Spleen (tissue), 11 donors: ENCODE results near the gene MCHR2. TPM values are rescaled to one million over a fixed set of nuclear protein-coding genes. Genes with fewer than 3 reads are reported as not detected.

Source experiments
- DNase-seq: peaks from one replicate; pipeline ENCODE4 v3.0.0-alpha.2; 2020
- H3K27ac ChIP-seq, 8 donors: fragments of 200-600 bp; sonication (generic) in 7 of 8; 1 replicate in 4 of 8; 2 replicates in 4 of 8; pipeline versions ENCODE4 v1.5.0 to v1.8.0; 2016 to 2021; ENCODE audit warnings: inconsistent platforms in 4 of 8, mild to moderate bottlenecking in 4 of 8, moderate library complexity in 1 of 8
- H3K27me3 ChIP-seq, 7 donors: fragments of 200-600 bp; sonication (generic) in 6 of 7; replicated peaks in 1 of 7; 1 replicate in 4 of 7; 2 replicates in 3 of 7; pipeline versions ENCODE4 v1.5.0 to v1.8.0; 2016 to 2021; ENCODE audit warnings: inconsistent platforms in 3 of 7, mild to moderate bottlenecking in 1 of 7
- H3K36me3 ChIP-seq, 6 donors: fragments of 200-600 bp; sonication (generic) in 5 of 6; 1 replicate in 4 of 6; 2 replicates in 2 of 6; pipeline versions ENCODE4 v1.5.0 to v1.8.0; 2016 to 2021; ENCODE audit warnings: inconsistent platforms in 2 of 6
- H3K4me1 ChIP-seq, 6 donors: fragments of 200-600 bp; sonication (generic) in 5 of 6; 1 replicate in 3 of 6; 2 replicates in 3 of 6; pipeline versions ENCODE4 v1.5.0 to v1.8.0; 2016 to 2021; ENCODE audit warnings: inconsistent platforms in 3 of 6
- H3K4me3 ChIP-seq, 8 donors: fragments of 200-600 bp; sonication (generic) in 7 of 8; 1 replicate in 4 of 8; 2 replicates in 4 of 8; pipeline versions ENCODE4 v1.5.0 to v1.8.0; 2016 to 2021; ENCODE audit warnings: inconsistent platforms in 4 of 8, mild to moderate bottlenecking in 4 of 8, moderate library complexity in 2 of 8
- H3K9me3 ChIP-seq, 8 donors: fragments of 200-600 bp; sonication (generic) in 7 of 8; 1 replicate in 4 of 8; 2 replicates in 4 of 8; pipeline versions ENCODE4 v1.5.0 to v1.8.0; 2016 to 2021; ENCODE audit warnings: inconsistent platforms in 4 of 8
- POLR2A ChIP-seq, 3 donors: fragments of 450-650 bp; IDR thresholded peaks; one replicate each; pipeline ENCODE4 v1.5.1; 2017; ENCODE audit warnings: antibody characterized with exemption in 3 of 3, mild to moderate bottlenecking in 1 of 3
- POLR2AphosphoS5 ChIP-seq, 3 donors: sonication (generic); formaldehyde crosslinking; IDR thresholded peaks; one replicate each; pipeline ENCODE4 v1.5.1; 2017; ENCODE audit warnings: antibody characterized with exemption in 3 of 3
- WGBS, 5 donors: extraction: QIAGEN DNeasy Blood & Tissue Kit in 3 of 5; methylation state at CpG; one replicate each; pipeline versions ENCODE4 v1.1.5 to v1.1.7; 2013 to 2018; 5-methylcytosine and 5-hydroxymethylcytosine counted together
- intact Hi-C: fragments of 100-400 bp; cut with DNase I; formaldehyde crosslinking; loops from one replicate; pipeline ENCODE4 v1.15.0; 2023; ENCODE audit warnings: low total_unique reads
- polyA plus RNA-seq, 3 donors: library from polyadenylated mRNA; stranded (reverse); fragments of 200-250 nt; gene quantifications; one replicate each; pipeline ENCODE4 v1.2.1, GENCODE V29; 2013
- total RNA-seq, 7 donors: library from RNA; depleted of rRNA in 3 of 7; stranded (reverse); fragments of >200 nt in 3 of 7; fragmentation: NEBNext Ultra II Directional in 4 of 7; extraction: Animal tissue kit (Norgen Biotek cat#: 25700) in 4 of 7; gene quantifications; one replicate each; pipeline versions ENCODE4 v1.1.0 to v1.2.1, GENCODE V29; 2016 to 2021
- TF ChIP-seq, protein P1 (sequence below), 11 experiments: fragments of 200-600 bp in 7 of 11; fragments of 450-650 bp in 4 of 11; sonication (generic) in 4 of 11; IDR thresholded peaks in 8 of 11; conservative IDR thresholded peaks in 3 of 11; 1 replicate in 7 of 11; 2 replicates in 4 of 11; pipeline versions ENCODE4 v1.4.0 to v1.8.0; 2016 to 2021; ENCODE audit warnings: antibody characterized with exemption in 11 of 11, inconsistent platforms in 4 of 11, mild to moderate bottlenecking in 1 of 11
- donor health status: healthy with polysubstance abuse.
- donor health status: DM: no; HTN: no; CAD: no; lungs with moderate emphysema.
- donor health status: DM: no; HTN: no; CAD: no.
- donor health status: Bipolar disorder and iron deficiency.
- donor health status: healthy.
- donor health status: DM: no; HTN: no; CAD: no.
- donor health status: DM: yes; HTN: yes; CAD: no.

The MCHR2 gene
- total and polyA plus RNA-seq, 10 donors: not detected

DNA sequence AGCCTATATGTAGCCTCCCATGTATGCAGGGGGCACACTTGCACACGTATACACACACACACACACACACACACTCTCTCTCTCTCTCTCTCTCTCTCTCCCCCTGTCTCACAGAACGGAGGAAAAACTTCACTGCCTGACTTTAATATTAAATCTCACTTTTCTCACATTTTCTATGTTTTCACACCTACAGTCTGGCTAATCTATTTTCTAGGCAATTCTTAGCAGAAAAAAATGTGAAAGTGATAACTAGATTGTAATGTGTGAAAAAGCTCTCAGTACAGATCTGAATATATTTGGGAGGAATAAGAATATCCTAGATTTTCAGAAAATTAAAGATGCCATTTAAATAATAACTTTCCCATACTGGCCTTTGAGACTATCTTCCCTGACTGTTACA, 120.9 kb downstream of the MCHR2 start:
- H3K27ac ChIP-seq: no peak overlapping the region
- DNase-seq: no peak
- H3K4me3 ChIP-seq: no peak overlapping the region
- H3K27me3 ChIP-seq: peaks cover 0 to 36% (median 0%) of the 10 kb centered on the region in 7 donors
- TF ChIP-seq POLR2A (IDR thresholded peaks at IDR 0.05) (no peak), POLR2AphosphoS5 (IDR thresholded peaks at IDR 0.05) (no peak)
- TF ChIP-seq, protein P1, sequence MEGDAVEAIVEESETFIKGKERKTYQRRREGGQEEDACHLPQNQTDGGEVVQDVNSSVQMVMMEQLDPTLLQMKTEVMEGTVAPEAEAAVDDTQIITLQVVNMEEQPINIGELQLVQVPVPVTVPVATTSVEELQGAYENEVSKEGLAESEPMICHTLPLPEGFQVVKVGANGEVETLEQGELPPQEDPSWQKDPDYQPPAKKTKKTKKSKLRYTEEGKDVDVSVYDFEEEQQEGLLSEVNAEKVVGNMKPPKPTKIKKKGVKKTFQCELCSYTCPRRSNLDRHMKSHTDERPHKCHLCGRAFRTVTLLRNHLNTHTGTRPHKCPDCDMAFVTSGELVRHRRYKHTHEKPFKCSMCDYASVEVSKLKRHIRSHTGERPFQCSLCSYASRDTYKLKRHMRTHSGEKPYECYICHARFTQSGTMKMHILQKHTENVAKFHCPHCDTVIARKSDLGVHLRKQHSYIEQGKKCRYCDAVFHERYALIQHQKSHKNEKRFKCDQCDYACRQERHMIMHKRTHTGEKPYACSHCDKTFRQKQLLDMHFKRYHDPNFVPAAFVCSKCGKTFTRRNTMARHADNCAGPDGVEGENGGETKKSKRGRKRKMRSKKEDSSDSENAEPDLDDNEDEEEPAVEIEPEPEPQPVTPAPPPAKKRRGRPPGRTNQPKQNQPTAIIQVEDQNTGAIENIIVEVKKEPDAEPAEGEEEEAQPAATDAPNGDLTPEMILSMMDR (IDR thresholded peaks at IDR 0.05 in 8 of 11, conservative IDR thresholded peaks at IDR 0.05 in 3 of 11): no peak
- intact Hi-C loops: no loop called here
- no peaks in the 10 kb centered on the region for H3K36me3 ChIP-seq
- whole genome bisulfite sequencing, 5 donors: 65 to 78% (median 72%) methylated on average over 2 of the region's 2 CpGs
- H3K9me3 ChIP-seq: no peaks in the 10 kb centered on the region
- no peaks in the 10 kb centered on the region for H3K4me1 ChIP-seq

DNA sequence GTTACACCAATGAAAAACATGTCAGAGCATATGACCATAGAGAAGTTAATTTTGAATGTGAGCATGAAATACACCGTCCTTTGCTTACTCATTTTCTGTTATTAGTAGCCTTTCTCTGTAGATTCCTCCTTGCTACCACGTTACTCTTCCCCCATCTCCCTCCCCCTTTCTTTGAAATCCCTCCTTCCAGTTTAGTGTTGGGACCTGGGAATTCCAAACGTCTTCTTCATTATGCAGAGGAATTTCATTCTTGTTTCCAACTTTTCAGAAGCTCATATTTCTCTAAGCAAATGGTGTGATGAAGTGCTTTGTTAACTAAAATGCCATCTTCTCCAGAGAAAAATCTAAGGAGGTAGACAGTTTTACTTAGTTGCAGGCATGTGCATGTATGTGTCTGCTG, 122.4 kb downstream of the MCHR2 start:
- intact Hi-C loops: no loop called here
- WGBS, 5 donors: 54 to 64% (median 56%) methylated on average over 3 of the region's 3 CpGs
- TF ChIP-seq POLR2AphosphoS5 (IDR thresholded peaks at IDR 0.05) (no peak), POLR2A (IDR thresholded peaks at IDR 0.05) (no peak)
- TF ChIP-seq, protein P1 (IDR thresholded peaks at IDR 0.05 in 8 of 11, conservative IDR thresholded peaks at IDR 0.05 in 3 of 11): no peak

More for the DNA sequence above, 122.4 kb downstream of the MCHR2 start:
- H3K4me3 ChIP-seq: no peak overlapping the region
- no peak overlapping the region for H3K27ac ChIP-seq
- no peaks in the 10 kb centered on the region for H3K36me3 ChIP-seq
- H3K27me3 ChIP-seq: peaks cover 0 to 44% (median 0%) of the 10 kb centered on the region in 7 donors
- H3K4me1 ChIP-seq: no peaks in the 10 kb centered on the region
- no peaks in the 10 kb centered on the region for H3K9me3 ChIP-seq
- no peak for DNase-seq
